Immature natural killer cell (primary cell): ENCODE data around the gene PACRG. TPM values are rescaled to one million over a fixed set of nuclear protein-coding genes. Genes with fewer than 3 reads are reported as not detected.

Experiments
- DNase-seq, 3 donors: peaks; one replicate each; pipeline ENCODE4 v3.0.0; 2022; ENCODE audit warnings: mixed read lengths in 1 of 3
- H3K27ac Mint-ChIP-seq, 6 donors: one replicate each; pipeline ENCODE4 v1.8.0; 2020; ENCODE audit warnings: mixed read lengths in 6 of 6, mild to moderate bottlenecking in 5 of 6, inconsistent platforms in 4 of 6, moderate library complexity in 3 of 6
- H3K27me3 Mint-ChIP-seq, 3 donors: one replicate each; pipeline ENCODE4 v1.8.0; 2020 to 2021; ENCODE audit warnings: low read depth in 3 of 3, mild to moderate bottlenecking in 3 of 3, mixed read lengths in 3 of 3, moderate library complexity in 3 of 3, inconsistent platforms in 1 of 3
- H3K36me3 Mint-ChIP-seq, 3 donors: one replicate each; pipeline ENCODE4 v1.8.0; 2020; ENCODE audit warnings: mixed read lengths in 3 of 3, inconsistent platforms in 2 of 3, mild to moderate bottlenecking in 2 of 3
- H3K4me1 Mint-ChIP-seq, 2 donors: one replicate each; pipeline ENCODE4 v1.8.0; 2020; ENCODE audit warnings: inconsistent platforms in 2 of 2, mild to moderate bottlenecking in 2 of 2, mixed read lengths in 2 of 2, moderate library complexity in 1 of 2
- H3K4me3 Mint-ChIP-seq, 5 donors: one replicate each; pipeline ENCODE4 v1.8.0; 2020; ENCODE audit warnings: mild to moderate bottlenecking in 5 of 5, mixed read lengths in 5 of 5, inconsistent platforms in 3 of 5, moderate library complexity in 3 of 5
- H3K9me3 Mint-ChIP-seq, 6 donors: one replicate each; pipeline ENCODE4 v1.8.0; 2020; ENCODE audit warnings: mild to moderate bottlenecking in 6 of 6, mixed read lengths in 6 of 6, inconsistent platforms in 4 of 6, moderate library complexity in 3 of 6
- polyA plus RNA-seq, 3 donors: library from polyadenylated mRNA; unstranded; fragments of 300-500 nt; fragmentation: Illumina TruSeq; gene quantifications; one replicate each; pipeline ENCODE4 v1.2.3, GENCODE V29; 2021

PACRG gene
- polyA plus RNA-seq, 3 donors from 2014 or later, result not detected

DNA sequence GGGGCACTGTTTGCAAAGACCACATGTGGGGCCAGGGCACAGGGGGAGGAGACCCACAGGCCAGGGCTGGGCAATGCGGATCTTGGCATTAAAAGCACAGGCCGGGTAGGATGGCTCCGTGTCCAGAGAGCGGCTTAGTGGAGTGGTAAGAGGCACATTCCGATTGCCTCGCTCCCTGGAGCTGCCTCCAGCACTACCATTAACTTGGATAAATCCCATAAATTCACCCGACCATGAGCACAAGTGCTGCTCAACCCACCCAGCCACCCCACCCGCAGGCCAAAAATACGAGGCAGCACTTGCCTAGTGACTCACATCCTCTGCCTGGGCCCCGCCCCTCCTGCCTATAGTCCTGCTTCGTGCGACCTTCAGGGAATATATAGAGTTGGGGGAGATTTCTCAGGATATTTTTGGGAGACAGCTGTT, 619.3 kb downstream of the PACRG start:
- Mint-ChIP-seq H3K4me3 (no peak overlapping the region), H3K27ac (no peak overlapping the region), H3K4me1 (no peaks in the 10 kb centered on the region), H3K36me3 (no peaks in the 10 kb centered on the region), H3K27me3 (peaks cover 2 to 6% (median 2%) of the 10 kb centered on the region in 3 donors), H3K9me3 (no peaks in the 10 kb centered on the region)
- no peak for DNase-seq

DNA sequence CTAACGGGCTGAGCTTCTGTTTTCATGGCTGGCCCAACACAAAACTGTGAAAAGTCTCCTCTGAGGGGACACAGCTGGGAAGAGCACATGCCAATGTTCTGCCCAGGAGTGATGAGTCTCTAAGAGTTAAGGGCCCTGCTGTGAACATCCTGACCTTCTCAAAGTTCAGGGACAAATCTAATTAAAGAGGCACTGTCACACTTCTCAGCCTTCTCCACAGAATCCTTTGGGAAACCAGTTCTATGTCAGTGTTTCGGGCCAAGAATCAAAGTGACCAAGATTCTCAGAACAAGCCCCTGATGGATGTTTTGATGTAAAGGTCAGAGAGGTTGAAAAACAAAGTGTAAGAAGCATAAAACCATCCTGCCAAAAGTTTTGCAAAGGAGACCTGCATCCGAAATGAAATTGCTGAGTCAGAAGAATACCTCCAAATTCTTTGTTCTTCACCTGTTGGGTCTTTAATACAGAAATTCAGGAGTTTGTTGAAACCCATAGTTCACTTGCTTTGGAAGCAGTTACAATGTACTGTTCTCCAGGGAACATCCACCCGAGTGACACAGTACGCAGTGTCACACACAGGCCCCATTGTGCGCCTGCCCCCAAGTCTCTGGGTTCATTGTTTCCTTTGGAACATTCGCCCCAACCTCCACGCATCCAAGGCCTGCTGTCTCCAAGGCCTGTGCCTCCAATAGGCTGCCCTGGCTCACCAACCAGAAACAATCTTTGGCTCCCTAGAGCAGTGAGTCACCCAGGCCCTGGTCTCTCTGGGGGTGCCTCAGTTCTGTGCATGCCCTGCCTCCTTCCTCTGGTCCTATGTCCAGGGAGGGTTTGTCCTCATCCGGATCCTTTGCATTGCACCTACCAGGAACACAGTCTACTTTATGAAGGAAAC, 621.3 kb downstream of the PACRG start:
- DNase-seq, result no peak
- Mint-ChIP-seq H3K4me1 (no peaks in the 10 kb centered on the region), H3K4me3 (no peak overlapping the region), H3K36me3 (no peaks in the 10 kb centered on the region), H3K9me3 (no peaks in the 10 kb centered on the region), H3K27me3 (peaks cover 0 to 2% (median 2%) of the 10 kb centered on the region in 3 donors), H3K27ac (no peak overlapping the region)

DNA sequence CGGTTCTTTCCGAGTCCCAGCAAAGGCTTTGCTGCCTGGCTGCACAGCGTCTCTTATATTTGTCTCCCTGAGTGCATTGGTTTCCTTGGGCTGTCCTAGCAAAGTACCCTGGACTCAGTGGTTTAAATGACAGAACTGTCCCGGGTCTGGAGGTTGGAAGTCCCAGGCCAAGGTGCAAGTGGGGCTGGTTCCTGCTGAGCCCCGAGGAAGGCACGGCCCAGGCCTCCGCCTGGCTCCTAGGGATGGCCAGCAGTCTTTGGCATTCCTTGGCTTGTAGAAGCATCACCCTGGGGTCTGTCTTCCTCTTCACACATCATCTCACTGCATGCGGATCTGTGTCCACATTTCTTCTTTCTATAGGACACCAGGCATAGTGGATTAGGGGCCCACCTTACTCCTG, 621.9 kb downstream of the PACRG start:
- Mint-ChIP-seq H3K27me3 (peaks cover 0 to 2% (median 2%) of the 10 kb centered on the region in 3 donors), H3K9me3 (no peaks in the 10 kb centered on the region), H3K4me3 (no peak overlapping the region), H3K36me3 (no peaks in the 10 kb centered on the region), H3K4me1 (no peaks in the 10 kb centered on the region), H3K27ac (no peak overlapping the region)
- DNase-seq, result no peak

DNA sequence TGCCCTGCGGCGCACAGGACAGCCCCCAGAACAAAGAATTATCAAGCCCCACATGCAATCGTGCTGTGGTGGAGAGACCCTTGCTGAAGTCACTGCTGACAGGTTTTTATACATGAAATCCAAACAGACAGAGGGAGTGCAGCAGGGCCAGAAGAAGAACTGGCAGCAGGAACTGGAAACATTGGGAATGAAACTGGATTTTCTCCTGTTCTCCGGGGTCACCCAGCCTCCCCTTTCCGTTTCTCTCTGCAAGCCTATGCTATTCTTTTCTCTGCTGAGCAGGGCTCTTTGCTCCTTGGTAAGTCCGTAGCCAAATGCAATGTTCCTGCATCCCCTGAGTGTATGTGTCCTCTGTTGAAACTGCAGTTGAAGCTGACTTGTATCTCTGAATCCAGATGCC, 623.2 kb downstream of the PACRG start:
- Mint-ChIP-seq H3K27ac (no peak overlapping the region), H3K36me3 (no peaks in the 10 kb centered on the region)

DNA sequence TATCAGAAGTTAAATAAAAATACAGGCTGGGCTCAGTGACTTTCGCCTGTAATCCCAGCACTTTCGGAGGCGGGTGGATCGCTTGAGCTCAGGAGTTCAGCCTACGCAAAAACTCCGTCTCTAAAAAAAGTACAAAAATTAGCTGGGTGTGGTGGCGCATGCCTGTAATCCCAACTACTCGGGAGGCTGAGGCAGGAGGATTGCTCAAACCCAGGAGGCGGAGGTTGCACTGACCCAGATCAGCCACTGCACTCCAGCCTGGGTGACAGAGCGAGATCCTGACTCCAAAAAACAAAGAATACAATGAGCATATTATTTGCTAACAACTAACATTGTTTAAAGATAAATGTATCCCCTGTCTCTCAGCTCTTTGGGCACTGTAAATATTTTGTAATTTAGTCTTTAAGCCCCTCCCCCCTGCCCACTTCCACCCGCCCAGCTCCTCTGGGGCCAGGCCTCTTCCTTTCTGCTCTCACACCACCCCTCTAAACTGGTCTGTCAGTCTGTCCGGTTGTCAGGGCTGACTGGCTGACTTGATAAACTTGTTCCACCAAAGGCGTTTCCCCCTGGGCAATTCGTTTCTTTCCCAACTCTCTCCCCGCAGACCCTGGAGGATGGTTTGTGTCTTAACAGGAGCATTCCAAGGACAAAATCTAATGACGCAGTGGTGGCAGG, 624.4 kb downstream of the PACRG start:
- H3K4me3 Mint-ChIP-seq, result no peak overlapping the region
- H3K36me3 Mint-ChIP-seq, result no peaks in the 10 kb centered on the region
- no peaks in the 10 kb centered on the region for H3K9me3 Mint-ChIP-seq
- H3K27me3 Mint-ChIP-seq, result peaks cover 0 to 3% (median 2%) of the 10 kb centered on the region in 3 donors
- H3K4me1 Mint-ChIP-seq, result no peaks in the 10 kb centered on the region
- H3K27ac Mint-ChIP-seq, result no peak overlapping the region
- DNase-seq, result no peak

More for the DNA sequence above, 623.2 kb downstream of the PACRG start:
- H3K27me3 Mint-ChIP-seq, result peaks cover 0 to 3% (median 2%) of the 10 kb centered on the region in 3 donors
- no peak for DNase-seq
- no peaks in the 10 kb centered on the region for H3K4me1 Mint-ChIP-seq
- H3K9me3 Mint-ChIP-seq, result no peaks in the 10 kb centered on the region
- no peak overlapping the region for H3K4me3 Mint-ChIP-seq

DNA sequence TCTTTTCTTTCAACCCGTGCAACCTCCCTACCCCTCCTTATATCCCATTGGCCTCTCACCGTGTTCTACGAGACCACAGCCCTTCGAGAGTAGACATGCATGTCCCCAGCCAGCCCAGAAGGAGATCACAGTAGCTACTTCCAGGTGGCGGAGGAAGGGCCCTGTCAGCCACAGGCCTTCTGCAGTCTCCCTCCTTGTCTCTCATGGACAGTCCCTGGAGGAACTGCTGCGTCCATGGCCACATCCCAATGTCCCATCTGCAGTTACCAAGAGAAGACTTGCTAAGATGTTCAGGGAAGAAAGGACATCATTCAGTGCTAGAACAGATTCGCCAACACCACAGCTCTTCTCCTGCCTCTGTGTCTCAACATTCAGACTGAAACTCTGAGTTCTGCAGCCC, 625.2 kb downstream of the PACRG start:
- Mint-ChIP-seq H3K27me3 (peaks cover 0 to 3% (median 2%) of the 10 kb centered on the region in 3 donors), H3K9me3 (no peaks in the 10 kb centered on the region), H3K36me3 (no peaks in the 10 kb centered on the region), H3K4me1 (no peaks in the 10 kb centered on the region), H3K27ac (no peak overlapping the region), H3K4me3 (no peak overlapping the region)
- DNase-seq, result no peak

DNA sequence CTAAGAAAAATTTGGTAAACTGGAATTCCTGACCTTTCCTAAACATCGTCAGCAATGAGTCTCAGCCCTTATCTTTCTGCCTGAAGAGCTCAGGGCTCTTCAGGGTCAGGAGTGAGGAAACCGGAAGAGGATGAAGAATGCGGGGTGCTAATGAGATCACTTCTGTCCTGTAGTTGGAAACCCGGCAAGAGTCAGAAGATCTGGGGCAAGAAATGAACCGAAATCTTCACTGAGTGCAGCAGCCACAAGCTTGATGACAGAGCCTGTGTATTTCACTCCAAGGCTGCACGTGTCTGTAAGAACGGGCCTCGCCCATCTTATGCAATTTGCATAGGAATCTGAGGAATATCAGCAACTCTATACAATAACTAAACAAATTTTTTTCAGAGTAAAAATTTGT, 626.3 kb downstream of the PACRG start:
- H3K27ac Mint-ChIP-seq, result no peak overlapping the region
- no peaks in the 10 kb centered on the region for H3K4me1 Mint-ChIP-seq
- DNase-seq, result no peak
- no peak overlapping the region for H3K4me3 Mint-ChIP-seq
- peaks cover 0 to 2% (median 2%) of the 10 kb centered on the region in 3 donors for H3K27me3 Mint-ChIP-seq
- H3K9me3 Mint-ChIP-seq, result no peaks in the 10 kb centered on the region
- no peaks in the 10 kb centered on the region for H3K36me3 Mint-ChIP-seq

DNA sequence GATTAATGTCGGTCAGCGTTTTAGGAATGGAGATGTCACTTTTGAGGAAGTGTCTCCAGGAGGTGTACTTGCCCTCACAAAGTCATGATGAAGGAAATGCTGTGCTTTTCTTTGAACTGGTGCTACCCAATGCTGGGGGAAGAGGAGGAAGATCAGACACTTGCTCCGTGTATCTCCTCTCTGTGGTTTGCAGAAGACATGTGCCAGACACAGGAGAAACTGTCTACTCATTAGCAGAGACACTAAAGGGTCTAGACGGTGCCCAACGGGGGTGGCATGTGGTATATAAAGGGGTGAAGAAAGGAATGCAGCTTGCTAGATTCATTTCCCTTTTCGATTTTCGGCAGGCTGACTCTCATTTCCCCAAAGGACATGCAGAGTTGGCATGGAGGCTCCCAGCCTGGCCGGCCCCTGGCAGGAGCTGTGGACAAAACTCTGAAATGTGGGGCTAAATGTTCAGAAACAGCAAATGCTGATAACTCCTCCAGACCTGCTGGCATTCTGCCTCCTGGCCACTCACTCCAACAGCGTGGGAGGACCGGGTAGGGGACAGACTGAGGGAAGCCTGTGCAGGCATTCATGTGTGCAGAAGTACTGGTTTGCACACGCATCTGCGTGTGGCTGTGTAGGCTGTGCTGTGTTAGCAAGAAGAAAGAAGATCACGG, 627.1 kb downstream of the PACRG start:
- no peak overlapping the region for H3K27ac Mint-ChIP-seq
- no peaks in the 10 kb centered on the region for H3K9me3 Mint-ChIP-seq
- H3K27me3 Mint-ChIP-seq, result peaks cover 0 to 2% (median 2%) of the 10 kb centered on the region in 3 donors
- H3K4me1 Mint-ChIP-seq, result no peaks in the 10 kb centered on the region
- H3K4me3 Mint-ChIP-seq, result no peak overlapping the region
- no peak for DNase-seq
- no peaks in the 10 kb centered on the region for H3K36me3 Mint-ChIP-seq

DNA sequence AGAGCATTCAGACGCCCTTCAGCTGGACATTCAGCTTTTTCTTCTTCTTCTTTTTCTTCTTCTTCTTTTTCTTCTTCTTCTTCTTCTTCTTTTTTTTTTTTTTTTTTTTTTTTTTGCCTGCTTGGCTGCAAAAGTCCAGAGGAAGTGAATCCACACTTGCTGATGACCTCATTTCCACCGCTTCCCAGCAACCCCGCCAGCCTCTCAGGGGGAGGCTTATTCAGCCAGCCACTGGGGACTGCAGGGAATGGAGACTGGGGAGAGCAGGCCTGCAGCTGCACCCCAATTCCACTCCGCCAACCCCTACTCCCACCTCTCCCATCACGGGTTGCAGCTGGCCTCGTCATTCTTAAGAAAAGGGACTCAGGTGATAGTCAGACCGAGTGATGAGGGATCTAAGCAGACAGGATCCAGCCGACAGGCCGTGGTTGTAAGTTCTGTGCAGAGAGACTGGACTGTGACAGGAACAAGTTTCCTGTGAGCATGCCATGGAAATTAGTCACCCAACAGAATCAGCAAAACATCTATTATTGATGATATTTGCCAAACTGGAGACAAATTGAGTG, 627.7 kb downstream of the PACRG start:
- Mint-ChIP-seq H3K9me3 (no peaks in the 10 kb centered on the region), H3K27me3 (peaks cover 0 to 2% (median 2%) of the 10 kb centered on the region in 3 donors), H3K4me3 (no peak overlapping the region), H3K36me3 (no peaks in the 10 kb centered on the region), H3K27ac (no peak overlapping the region), H3K4me1 (no peaks in the 10 kb centered on the region)
- no peak for DNase-seq

DNA sequence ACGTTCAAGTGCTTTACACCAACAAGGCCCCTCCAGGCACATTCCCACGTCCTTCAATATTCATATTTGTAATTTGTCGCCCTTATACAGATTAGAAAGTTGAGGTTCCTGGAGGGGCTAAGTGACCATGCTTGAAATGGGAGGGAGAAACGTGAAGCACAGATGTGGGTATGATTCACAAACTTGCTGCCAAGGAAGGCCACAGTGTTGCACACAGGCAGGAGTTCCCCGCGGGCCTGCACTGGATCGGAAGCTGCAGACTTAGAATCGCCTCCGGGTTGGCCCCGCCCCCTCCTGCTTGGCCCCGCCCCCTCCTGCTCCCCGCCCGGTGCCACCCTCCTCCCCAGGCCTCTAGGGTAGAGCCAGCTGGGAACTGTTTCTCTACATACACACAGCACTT, 628.5 kb downstream of the PACRG start:
- H3K36me3 Mint-ChIP-seq, result no peaks in the 10 kb centered on the region
- no peaks in the 10 kb centered on the region for H3K9me3 Mint-ChIP-seq

DNA sequence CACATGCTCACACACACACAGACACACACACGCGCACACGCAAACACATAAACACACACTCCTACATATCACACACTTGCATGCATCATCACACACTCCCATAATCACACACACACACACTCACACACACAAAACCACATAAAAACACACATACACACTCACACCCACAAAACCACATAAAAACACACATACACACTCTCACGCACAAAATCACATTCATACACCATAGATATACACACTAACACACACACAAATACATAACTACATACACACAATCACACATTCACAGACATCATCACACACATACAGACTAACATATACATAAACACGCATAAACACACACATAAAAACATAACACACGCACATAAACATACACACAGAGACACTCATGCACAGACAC, 629.0 kb downstream of the PACRG start:
- Mint-ChIP-seq H3K4me3 (no peak overlapping the region), H3K4me1 (no peaks in the 10 kb centered on the region), H3K36me3 (no peaks in the 10 kb centered on the region), H3K27me3 (peaks cover 0 to 4% (median 2%) of the 10 kb centered on the region in 3 donors), H3K9me3 (no peaks in the 10 kb centered on the region), H3K27ac (no peak overlapping the region)
- no peak for DNase-seq

More for the DNA sequence above, 628.5 kb downstream of the PACRG start:
- no peak for DNase-seq
- Mint-ChIP-seq H3K27me3 (peaks cover 0 to 2% (median 2%) of the 10 kb centered on the region in 3 donors), H3K27ac (no peak overlapping the region), H3K4me3 (no peak overlapping the region), H3K4me1 (no peaks in the 10 kb centered on the region)

DNA sequence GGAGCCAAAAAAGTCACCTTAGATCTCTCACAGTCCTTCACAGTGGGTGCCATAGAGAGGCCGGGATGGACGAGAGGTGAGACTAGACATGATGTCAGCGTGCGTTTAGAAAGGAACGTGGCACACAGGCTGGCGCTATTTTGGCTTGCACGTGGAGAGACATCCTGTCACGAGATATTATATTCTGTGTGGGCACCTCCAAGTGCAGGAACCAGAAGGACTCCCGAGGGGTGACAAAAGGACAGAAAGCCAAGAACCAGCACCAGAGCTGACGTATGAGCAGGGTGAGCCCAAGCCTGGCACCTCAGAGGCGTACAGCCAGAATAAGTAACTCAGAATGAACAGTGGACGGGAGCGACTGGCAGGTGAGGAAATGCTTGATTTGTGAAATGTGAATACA, 636.9 kb downstream of the PACRG start:
- Mint-ChIP-seq H3K9me3 (no peaks in the 10 kb centered on the region), H3K36me3 (no peaks in the 10 kb centered on the region), H3K27me3 (peaks cover 0 to 5% (median 4%) of the 10 kb centered on the region in 3 donors), H3K27ac (no peak overlapping the region), H3K4me1 (peaks cover 0 to under 1% of the 10 kb centered on the region in 2 donors), H3K4me3 (no peak overlapping the region)
- no peak for DNase-seq
